HepG2 (cell line): ENCODE data around the gene CCDC177.

Experiments
- ATF1 ChIP-seq: IDR thresholded peaks from 2 replicates; pipeline ENCODE4 v1.6.1; 2016; ENCODE audit warnings: mild to moderate bottlenecking, control low read depth
- BHLHE40 ChIP-seq: IDR thresholded peaks from 2 replicates; pipeline ENCODE4 v1.6.1; 2011; ENCODE audit warnings: low read length, improper control_type of control experiment
- ESRRA ChIP-seq: sonication (generic); formaldehyde crosslinking; IDR thresholded peaks from 2 replicates; pipeline ENCODE4 v1.5.1; 2020; ENCODE audit warnings: mild to moderate bottlenecking, low read depth, missing genetic modification reagents
- EZH2 ChIP-seq: conservative IDR thresholded peaks from 2 replicates; pipeline ENCODE4 v1.6.1; 2012; ENCODE audit warnings: mild to moderate bottlenecking, low read depth, low read length, moderate library complexity
- NAIF1 ChIP-seq: sonication (generic); formaldehyde crosslinking; IDR thresholded peaks from 2 replicates; pipeline ENCODE4 v1.5.0; 2020; ENCODE audit warnings: mild to moderate bottlenecking, missing genetic modification reagents, borderline replicate concordance
- RARA ChIP-seq: IDR thresholded peaks from 2 replicates; pipeline ENCODE4 v1.6.1; 2016; ENCODE audit warnings: missing genetic modification reagents, missing compliant biosample characterization
- SATB2 ChIP-seq: sonication (generic); formaldehyde crosslinking; IDR thresholded peaks from 2 replicates; pipeline ENCODE4 v1.5.0; 2020; ENCODE audit warnings: missing genetic modification reagents
- SIN3A ChIP-seq: IDR thresholded peaks from 2 replicates; pipeline ENCODE4 v1.6.1; 2011; ENCODE audit warnings: low read depth, mild to moderate bottlenecking, control low read depth, low read length, borderline replicate concordance
- SP1 ChIP-seq, 2 experiments: fragments of 450-650 bp in 1 of 2; sonication (generic) in 1 of 2; formaldehyde crosslinking in 1 of 2; IDR thresholded peaks; 2 replicates each; pipeline versions ENCODE4 v1.4.0 to v1.6.1; 2016 to 2020; ENCODE audit warnings: missing genetic modification reagents in 1 of 2
- ZNF350 ChIP-seq: sonication (generic); formaldehyde crosslinking; IDR thresholded peaks from 2 replicates; pipeline ENCODE4 v1.4.0; 2020; ENCODE audit warnings: mild to moderate bottlenecking, low read depth, missing genetic modification reagents, borderline replicate concordance
- ZNF431 ChIP-seq: sonication (generic); formaldehyde crosslinking; IDR thresholded peaks from 2 replicates; pipeline ENCODE4 v1.9.0; 2022; ENCODE audit warnings: missing genetic modification reagents, low read depth, mild to moderate bottlenecking, borderline replicate concordance
- ZNF646 ChIP-seq: sonication (generic); formaldehyde crosslinking; IDR thresholded peaks from 2 replicates; pipeline ENCODE4 v1.9.0; 2021; ENCODE audit warnings: mild to moderate bottlenecking, missing genetic modification reagents

- TF ChIP-seq ESRRA (CRISPR knock-in tag) (no peak), NAIF1 (no peak), SIN3A (no peak), ZNF431 (no peak), ZNF350 (CRISPR knock-in tag) (no peak), RARA (CRISPR knock-in tag) (no peak), BHLHE40 (no peak), ZNF646 (CRISPR knock-in tag) (no peak), EZH2 (no peak), SATB2 (no peak), SP1 (IDR thresholded peaks at IDR 0.05) (no peak), SP1 (CRISPR knock-in tag; IDR thresholded peaks at IDR 0.05) (no peak), ATF1 (no peak)
Measured at GRCh38 chr14:69558774-69559173, 15.9 kb downstream of the CCDC177 start.
